ENCODE measurements around the gene GALNT10. TPM values are rescaled to one million over a fixed set of nuclear protein-coding genes. Genes with fewer than 3 reads are reported as not detected.

GALNT10 gene
- total and polyA plus RNA-seq, 2 experiments from 2014 or later = 43.0 to 45.9 TPM

DNA sequence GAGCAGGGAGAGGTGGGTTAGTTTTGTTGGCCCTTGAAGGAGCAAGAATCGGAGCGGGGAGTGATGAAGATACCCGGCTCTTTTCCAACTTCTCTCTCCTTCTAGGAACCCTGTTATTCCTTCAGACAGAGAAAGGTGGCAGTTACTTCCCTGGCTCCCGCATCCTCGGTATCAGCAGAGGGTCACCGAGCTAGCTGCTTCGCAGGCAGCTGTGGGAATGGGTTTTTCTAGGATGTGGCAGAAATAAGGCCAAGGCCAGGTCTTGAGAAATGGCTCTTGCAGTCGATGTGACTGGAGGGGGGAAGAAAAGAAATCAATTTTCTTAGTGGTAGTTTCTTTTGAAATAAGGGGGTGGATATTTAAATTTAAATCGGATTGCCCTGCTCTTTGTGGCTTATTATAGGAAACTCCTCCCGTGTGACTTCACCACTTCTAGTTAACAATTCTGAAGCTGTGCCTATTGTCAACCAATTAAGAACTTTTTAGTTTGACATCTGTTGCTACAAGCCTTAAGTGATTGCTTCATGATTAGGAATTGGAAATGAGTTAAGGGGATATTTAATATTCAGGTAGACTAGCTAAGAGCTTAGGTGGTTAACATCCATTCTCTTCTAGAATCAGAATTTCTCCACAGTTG, 256.7 kb downstream of the GALNT10 start:
- Histone ChIP-seq H3K4me2 (peak overlapping the region; percentile 81), H3K9me3 (ENCODE audit: low read depth) (no peaks in the 10 kb centered on the region), H3K4me3 (peak overlapping the region; percentile 90), H4K20me1 (ENCODE audit: insufficient read depth, poor library complexity, severe bottlenecking) (peaks cover 29% of the 10 kb centered on the region), H3K79me2 (peaks cover 62% of the 10 kb centered on the region), H2AFZ (peak overlapping the region; percentile 72), H3K36me3 (replicated peaks; ENCODE audit: insufficient read depth, low read depth) (no peaks in the 10 kb centered on the region), H3K27ac (peak overlapping the region; percentile 80), H3K27me3 (no peaks in the 10 kb centered on the region), H3K4me1 (ENCODE audit: insufficient read depth) (peaks cover 17% of the 10 kb centered on the region), H3K9me2 (replicated peaks; ENCODE audit: insufficient read depth) (no peaks in the 10 kb centered on the region)
- TF ChIP-seq EZH2phosphoT487 (IDR thresholded peaks at IDR 0.05; ENCODE audit: low read depth, severe bottlenecking, unreplicated experiment) (no peak), EZH2 (IDR thresholded peaks at IDR 0.05; ENCODE audit: borderline replicate concordance) (no peak)
- TF ChIP-seq, protein P1, sequence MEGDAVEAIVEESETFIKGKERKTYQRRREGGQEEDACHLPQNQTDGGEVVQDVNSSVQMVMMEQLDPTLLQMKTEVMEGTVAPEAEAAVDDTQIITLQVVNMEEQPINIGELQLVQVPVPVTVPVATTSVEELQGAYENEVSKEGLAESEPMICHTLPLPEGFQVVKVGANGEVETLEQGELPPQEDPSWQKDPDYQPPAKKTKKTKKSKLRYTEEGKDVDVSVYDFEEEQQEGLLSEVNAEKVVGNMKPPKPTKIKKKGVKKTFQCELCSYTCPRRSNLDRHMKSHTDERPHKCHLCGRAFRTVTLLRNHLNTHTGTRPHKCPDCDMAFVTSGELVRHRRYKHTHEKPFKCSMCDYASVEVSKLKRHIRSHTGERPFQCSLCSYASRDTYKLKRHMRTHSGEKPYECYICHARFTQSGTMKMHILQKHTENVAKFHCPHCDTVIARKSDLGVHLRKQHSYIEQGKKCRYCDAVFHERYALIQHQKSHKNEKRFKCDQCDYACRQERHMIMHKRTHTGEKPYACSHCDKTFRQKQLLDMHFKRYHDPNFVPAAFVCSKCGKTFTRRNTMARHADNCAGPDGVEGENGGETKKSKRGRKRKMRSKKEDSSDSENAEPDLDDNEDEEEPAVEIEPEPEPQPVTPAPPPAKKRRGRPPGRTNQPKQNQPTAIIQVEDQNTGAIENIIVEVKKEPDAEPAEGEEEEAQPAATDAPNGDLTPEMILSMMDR (IDR thresholded peaks at IDR 0.05; ENCODE audit: poor library complexity) = no peak
- WGBS (ENCODE audit: low lambda C conversion rate, missing lambda C conversion rate) = 3% methylated on average over 10 of the region's 10 CpGs
- DNase-seq (ENCODE audit: low spot score) = no peak

DNA sequence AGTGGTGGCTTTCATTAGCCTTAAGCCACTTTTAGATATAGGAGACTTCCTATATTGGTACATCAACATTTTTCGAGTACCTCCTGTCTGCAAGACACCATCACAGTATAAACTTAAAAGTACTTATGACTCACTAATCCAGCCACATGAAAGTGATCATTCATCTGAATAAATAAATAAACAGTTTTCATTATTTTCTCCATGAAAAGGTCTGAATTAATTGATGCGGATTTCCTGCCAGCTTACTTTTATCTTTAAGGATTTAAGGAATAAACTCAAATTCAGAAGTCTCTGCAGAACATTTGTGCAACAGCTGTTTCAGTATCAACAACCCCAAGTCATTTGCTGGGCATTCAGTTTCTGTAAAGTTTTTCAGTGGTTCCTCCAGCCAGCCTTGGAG, 259.3 kb downstream of the GALNT10 start:
- Histone ChIP-seq H3K27me3 (no peaks in the 10 kb centered on the region), H3K36me3 (replicated peaks; ENCODE audit: insufficient read depth, low read depth) (no peaks in the 10 kb centered on the region), H3K27ac (no peak overlapping the region), H3K79me2 (peaks cover 43% of the 10 kb centered on the region), H2AFZ (no peak overlapping the region), H3K4me1 (ENCODE audit: insufficient read depth) (peaks cover 17% of the 10 kb centered on the region), H3K4me3 (no peak overlapping the region), H3K9me3 (ENCODE audit: low read depth) (no peaks in the 10 kb centered on the region), H4K20me1 (ENCODE audit: insufficient read depth, poor library complexity, severe bottlenecking) (peaks cover 29% of the 10 kb centered on the region), H3K9me2 (replicated peaks; ENCODE audit: insufficient read depth) (no peaks in the 10 kb centered on the region), H3K4me2 (no peak overlapping the region)
- no peak for DNase-seq (ENCODE audit: low spot score)
- 64% methylated on average over 2 of the region's 2 CpGs for WGBS (ENCODE audit: low lambda C conversion rate, missing lambda C conversion rate)
- TF ChIP-seq EZH2phosphoT487 (IDR thresholded peaks at IDR 0.05; ENCODE audit: low read depth, severe bottlenecking, unreplicated experiment) = no peak
- TF ChIP-seq, protein P1 (IDR thresholded peaks at IDR 0.05; ENCODE audit: poor library complexity) = no peak
- no peak for TF ChIP-seq EZH2 (IDR thresholded peaks at IDR 0.05; ENCODE audit: borderline replicate concordance)

DNA sequence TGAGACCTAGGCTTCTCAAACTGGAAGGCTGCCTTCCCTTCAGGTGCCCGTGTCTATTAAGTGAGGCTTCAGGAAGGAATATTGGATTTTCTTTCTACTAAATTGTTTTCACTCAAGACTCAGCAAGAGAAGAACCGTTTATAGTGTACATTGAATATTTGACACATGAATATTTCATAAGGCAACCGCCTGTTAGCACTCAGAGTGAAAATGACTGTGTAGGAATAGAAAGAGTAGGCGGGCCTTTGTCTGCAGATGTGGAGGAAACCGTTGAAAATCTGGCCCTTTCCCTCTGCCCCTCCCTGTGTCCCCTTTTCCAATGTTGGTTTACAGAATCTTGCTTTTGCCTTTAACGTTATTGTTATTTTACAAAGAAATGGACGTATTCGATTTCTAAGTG, 261.4 kb downstream of the GALNT10 start:
- peaks cover 28% of the 10 kb centered on the region for H4K20me1 ChIP-seq (ENCODE audit: insufficient read depth, poor library complexity, severe bottlenecking)
- H3K36me3 ChIP-seq (replicated peaks; ENCODE audit: insufficient read depth, low read depth) = no peaks in the 10 kb centered on the region
- peaks cover 17% of the 10 kb centered on the region for H3K4me1 ChIP-seq (ENCODE audit: insufficient read depth)
- WGBS (ENCODE audit: low lambda C conversion rate, missing lambda C conversion rate) = 94% methylated on average over 8 of the region's 8 CpGs
- DNase-seq (ENCODE audit: low spot score) = no peak
- no peaks in the 10 kb centered on the region for H3K9me3 ChIP-seq (ENCODE audit: low read depth)
- no peak overlapping the region for H3K27ac ChIP-seq
- no peak overlapping the region for H2AFZ ChIP-seq
- no peaks in the 10 kb centered on the region for H3K27me3 ChIP-seq
- TF ChIP-seq EZH2 (IDR thresholded peaks at IDR 0.05; ENCODE audit: borderline replicate concordance) (no peak), EZH2phosphoT487 (IDR thresholded peaks at IDR 0.05; ENCODE audit: low read depth, severe bottlenecking, unreplicated experiment) (no peak)
- TF ChIP-seq, protein P1 (IDR thresholded peaks at IDR 0.05; ENCODE audit: poor library complexity) = no peak
- H3K79me2 ChIP-seq = peaks cover 39% of the 10 kb centered on the region
- no peaks in the 10 kb centered on the region for H3K9me2 ChIP-seq (replicated peaks; ENCODE audit: insufficient read depth)
- no peak overlapping the region for H3K4me2 ChIP-seq
- H3K4me3 ChIP-seq = no peak overlapping the region
